CD4-positive, alpha-beta T cell treated with Interleukin-12 subunit alpha and Interleukin-12 subunit beta, for 1 hour (primary cell): Measurements from ENCODE around the gene BMP8B.

ENCODE experiments used
- DNase-seq: peaks from one replicate; pipeline ENCODE4 v3.0.0-alpha.2; 2020

The BMP8B gene

DNA sequence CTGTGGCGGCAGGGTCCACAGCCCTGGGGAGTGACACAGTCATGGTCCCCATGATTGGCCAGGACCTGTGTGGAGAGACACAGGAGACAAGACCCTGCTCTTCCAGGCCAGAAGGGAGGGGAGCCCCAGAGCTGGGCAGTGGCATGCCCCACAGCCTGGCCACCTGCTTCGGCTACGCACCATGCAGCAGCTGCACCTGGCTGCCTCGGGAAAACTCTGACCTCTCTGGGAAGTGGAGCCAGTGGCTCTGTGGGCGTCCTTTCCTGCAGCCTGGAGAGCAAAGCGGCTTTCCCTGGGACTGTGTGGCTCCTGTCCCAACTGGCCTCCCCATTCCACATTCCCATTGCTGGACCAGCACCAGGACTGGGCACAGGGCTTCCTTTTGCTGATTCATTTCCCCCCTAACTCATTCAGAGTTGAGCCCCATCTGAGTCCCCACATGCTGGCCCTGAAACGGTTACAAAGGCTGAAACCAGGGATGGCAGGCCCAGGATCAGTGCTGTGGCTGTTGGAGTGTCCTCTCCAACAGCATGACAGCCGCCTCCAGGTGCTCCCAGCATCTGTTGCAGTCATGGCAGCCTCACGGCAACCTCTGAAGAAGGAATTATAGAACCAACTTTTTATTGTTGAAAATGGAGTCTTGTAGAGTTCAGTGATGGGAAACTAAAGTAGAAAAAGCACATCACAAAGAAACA, 32.6 kb downstream of the BMP8B start:
- no peak for DNase-seq

DNA sequence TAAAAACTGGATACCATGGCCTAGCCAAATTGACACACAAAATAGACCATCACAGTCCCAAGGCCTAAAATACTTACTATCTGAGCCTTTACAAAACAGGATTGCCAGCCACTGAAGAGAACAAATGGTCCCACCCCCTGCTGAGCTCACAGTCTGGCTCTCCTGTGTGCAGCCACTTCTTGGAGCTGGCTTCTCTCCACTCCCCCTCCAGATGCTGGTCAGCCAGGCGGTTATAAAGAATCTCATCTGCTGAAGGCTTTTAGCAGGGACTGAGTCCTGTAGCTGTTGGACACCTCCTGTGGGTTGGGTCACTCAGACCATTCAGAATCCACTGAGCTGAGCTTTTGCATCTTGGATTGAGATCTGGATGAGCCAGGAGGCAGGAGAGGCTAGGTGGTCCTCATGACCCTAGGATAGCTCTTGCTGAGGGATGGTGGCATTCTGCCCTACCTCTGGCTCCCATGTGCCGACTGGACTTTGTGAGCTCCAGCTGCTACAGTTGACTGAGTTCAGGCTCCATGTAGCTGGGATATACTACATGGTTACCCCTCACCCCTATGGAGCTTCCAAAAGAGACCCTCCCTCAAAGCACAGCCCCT, 33.7 kb downstream of the BMP8B start:
- DNase-seq = no peak

DNA sequence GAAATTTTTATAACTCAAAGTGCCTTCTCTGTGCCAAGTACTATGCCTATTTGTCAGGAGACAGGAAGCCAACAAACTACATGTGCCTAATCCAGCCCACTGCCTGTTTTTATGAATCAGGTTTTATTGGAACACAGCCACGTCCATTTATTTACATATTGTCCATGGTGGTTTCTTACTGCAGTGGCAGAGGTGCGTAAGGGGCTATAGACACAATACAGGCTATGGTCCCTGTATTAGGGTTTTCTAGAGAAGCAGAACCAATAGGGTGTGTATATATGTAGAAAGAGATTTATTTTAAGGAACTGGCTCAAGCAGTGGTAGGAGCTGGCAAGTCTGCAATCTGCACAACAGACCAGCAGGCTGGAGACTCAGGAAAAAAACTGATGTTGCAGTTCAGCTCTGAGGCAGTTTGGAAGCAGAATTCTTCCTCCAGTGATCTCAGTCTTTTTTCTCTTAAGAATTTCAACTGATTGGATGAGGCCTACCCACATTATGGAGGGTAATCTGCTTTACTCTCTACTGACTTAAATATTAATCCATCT, 34.6 kb downstream of the BMP8B start:
- no peak for DNase-seq

DNA sequence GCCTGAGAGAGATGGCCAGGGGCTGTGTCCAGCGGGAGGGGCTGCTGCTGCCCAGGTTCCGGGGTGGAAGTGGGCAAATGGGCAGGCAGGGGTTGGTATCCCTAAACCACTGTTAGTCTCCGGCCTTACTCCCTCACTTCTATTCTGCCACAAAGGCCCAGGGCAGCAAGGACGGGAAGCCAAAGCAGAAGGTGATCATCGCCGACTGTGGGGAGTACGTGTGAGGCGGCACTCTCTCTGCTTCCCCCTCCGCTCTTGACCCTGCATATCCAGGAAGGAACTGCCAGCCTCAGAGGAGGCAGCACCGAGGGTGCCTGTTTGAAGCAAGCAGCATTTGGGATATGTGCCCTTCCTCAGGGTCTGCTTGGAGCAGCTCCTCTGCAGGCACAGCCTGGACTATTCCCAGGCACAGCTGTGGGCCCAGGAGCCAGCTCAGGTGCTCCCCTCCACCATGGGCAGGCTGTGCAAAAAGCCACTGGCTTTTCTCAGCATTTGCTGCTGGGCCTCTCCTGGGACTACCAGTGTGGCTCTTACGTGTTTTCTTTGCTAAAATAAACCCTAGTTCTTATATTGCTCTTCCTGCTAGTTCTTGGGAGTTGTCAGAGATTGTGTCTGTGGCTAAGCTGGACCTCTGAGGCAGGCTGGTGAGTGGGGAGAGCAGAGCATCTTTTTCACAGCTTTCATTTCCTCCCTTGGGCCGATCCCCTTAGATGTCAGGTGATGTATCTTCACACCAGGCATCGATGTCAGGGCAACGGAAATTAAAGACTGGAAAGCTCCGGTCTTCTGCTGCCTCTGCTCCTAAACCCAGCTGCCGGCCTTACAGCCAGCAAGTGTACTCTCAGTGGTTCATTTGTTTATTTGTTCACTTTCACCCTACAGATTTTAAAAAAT, 35.3 kb downstream of the BMP8B start:
- no peak for DNase-seq

DNA sequence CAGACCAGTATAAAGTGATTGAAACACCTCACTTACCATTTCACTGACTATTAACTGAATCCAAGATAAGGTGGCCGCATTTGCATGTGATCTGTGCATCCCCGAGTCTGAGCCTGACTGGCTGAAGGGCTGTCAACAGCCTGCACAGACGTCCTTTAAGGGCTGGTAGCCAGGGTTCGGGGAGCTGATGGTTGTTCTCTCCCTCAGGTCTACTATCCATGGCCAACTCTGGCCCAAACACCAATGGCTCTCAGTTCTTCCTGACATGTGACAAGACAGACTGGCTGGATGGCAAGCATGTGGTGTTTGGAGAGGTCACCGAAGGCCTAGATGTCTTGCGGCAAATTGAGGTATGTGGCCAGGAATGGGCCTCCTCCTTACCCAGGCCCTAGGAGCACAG, 36.0 kb downstream of the BMP8B start:
- no peak for DNase-seq

DNA sequence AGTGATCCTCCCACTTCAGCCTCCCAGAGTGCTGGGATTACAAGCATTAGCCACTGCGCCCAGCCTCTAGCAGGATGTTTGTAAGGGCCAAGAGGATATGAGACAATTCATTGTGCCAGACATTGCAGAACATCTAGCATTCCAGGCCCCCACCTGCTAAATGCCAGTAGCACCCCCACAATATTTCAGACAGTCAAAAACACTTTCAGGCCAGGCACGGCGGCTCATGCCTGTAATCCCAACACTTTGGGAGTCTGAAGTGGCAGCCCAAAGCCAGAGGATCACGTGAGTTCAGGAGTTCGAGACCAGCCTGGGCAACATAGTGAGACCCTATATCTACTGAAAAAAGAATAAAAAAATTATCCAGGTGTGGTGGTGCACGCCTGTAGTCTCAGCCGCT, 37.1 kb downstream of the BMP8B start:
- no peak for DNase-seq

DNA sequence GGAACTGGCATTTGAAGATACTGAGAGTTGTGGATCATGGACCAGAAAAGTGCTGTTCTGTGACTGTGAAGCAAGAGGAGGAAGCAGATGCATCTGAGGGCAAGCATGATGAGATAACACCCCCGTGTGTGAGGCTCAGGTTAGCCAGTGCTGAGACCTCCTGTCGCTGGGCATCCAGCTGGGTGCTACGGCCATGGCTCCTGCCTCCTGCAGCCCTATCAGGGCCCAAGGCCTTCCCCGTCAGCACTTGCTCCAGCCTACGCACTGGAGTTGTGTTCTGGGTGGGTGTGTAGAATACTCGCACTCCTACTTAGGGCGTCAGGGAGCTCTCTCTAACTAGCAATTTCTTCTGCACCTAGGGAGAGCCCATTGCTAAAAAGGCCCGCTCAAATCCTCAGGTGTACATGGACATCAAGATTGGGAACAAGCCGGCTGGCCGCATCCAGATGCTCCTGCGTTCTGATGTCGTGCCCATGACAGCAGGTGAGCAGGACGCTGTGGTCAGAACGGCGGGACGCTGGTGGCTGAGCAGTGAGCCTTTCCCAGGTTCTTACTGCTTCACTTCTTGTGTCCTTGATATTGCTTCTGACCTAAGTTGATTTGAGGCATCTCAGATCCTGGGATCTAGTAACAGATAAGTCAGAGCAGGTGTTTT, 43.5 kb downstream of the BMP8B start:
- DNase-seq = no peak

DNA sequence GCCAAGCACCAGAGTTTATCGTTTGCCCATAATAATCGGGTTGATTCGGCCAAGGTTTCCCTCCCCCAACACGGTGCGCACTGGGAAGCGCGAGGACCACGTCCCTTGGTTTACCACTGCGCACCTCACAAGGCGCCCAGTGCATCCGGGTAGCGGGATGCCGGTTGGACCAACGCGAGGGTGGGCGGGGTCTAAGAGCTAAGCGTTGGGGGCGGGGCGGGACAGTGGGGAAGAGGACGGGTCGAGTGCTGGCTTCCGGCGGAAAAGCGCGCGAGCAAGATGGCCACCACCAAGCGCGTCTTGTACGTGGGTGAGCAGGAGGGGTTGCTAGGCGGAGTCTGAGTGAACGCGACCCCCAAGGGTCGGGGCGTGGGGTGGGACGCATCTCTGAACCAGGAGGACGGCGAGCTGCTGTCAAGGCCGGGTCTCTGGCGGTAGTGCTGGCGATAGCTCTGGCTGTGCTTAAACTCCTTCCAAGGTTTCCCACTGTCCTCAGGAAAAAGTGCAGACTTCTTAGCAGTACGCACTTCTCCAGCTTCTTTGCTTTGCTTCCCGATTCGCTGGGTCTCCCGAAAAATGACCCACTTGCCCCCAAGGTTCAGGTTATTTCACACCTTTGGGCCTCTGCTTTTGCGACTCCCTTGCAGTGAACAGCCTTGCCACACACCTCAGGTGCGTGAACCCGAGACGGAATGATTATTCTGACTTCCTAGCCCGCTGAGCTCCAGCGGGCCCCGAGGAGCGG, 49.9 kb downstream of the BMP8B start, which contains the start of gene PPIE:
Gene PPIE, plus strand, starts transcription at position 261 of the 745 bp plus-strand sequence. Its CDS starts 19 bp downstream, at position 280.
- DNase-seq = peak; percentile 94

DNA sequence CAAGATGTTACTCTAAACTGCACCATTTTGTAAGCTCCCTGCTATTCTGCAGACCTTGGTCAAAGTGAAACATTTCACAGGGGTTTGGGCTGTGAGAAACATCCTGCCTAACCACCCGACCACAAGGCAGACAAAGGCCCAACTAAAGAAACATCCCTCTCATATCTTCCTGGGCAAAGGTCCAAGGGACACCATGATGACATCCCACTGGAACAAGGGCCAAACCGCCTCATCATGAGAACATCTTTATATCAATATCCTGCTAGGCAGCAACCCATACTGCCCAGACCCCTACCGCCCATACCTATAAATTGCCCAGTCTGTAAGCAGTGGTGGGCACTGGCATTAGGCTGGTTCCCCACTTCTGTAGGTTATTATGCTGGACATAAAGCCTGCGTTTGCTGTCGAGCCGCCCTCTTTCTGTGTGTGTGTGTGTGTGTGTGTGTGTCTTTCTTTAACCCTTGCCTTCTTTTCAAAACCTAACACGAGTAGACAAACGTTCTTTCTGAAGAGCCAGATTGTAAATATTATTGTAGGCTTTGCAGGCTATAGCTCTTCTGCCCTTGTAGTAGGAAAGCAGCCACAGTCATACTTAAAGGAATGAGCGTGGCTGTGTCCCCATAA, 51.0 kb downstream of the BMP8B start:
- peak; percentile 5 for DNase-seq

DNA sequence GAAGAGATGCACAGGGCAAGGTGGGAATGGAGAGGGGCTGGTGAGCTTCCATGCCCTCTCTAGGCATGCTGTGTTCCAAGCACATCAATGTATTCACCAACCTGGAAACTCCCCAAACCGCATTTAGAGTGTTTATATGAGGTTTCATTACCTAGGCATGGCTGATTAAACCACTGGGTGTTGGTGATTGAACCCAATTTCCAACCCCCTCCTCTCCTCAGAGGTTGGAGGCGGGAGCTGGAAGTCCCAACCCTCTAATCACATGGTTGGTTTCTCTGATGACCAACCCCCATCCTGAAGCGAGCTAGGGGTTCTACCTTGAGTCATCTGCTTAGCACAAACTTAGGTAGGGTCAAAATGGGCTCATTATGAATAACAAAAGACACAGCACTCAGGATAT, 52.9 kb downstream of the BMP8B start:
- no peak for DNase-seq

DNA sequence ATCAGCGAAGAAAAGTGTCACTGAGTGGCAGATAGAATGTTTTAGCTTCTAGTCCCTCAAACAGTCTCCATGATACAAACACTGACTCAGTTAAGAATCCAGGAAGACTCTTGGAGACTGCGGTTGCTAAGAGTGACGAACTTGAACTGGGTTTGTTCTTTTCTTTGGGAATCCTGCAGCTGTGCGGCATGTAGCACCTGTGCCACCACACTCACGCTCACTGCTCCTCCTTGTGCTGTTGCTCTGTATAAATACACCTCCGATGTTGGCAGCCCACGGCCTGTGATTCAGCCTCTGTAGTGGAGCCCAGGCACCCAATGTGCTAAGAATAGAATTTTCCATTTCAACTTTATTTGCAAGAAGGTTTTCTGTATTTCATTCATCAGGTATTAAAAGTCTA, 55.5 kb downstream of the BMP8B start:
- no peak for DNase-seq

DNA sequence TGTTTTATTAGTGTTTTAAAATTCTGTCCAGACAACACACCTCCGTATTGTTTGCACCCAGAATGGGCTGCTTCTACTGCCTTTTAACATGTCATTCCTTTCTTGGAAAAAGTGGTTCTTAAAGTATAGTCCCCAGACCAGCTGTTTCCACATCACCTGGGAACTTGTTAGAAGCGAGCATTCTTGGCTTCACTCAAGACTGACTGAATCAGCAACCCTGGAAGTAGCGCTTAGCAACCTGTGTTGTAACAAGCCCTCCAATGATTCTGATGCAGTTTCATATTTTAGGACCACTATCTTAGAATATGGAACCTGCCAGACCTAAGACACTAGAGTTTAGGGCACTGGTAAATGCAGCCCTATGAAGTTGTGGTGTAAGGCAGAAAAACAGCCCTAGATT, 55.9 kb downstream of the BMP8B start:
- no peak for DNase-seq

DNA sequence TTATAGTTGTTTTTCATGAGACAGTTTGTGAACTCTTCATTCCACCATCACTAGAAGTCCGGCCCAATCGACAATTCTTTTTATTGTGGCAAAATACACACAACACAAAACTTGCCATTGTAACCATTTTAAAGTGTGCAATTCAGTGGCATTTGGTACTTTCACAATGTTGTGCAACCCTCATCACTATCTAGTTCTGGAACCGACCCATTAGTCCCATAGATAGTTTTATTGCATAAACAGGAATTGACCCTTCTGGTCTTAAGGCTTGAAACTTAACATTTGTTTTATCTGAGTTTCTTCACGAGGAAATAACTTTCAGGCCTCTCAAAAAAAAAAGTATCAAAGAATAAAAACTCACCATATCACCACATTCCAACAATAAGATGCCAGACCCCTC, 58.8 kb downstream of the BMP8B start:
- no peak for DNase-seq

DNA sequence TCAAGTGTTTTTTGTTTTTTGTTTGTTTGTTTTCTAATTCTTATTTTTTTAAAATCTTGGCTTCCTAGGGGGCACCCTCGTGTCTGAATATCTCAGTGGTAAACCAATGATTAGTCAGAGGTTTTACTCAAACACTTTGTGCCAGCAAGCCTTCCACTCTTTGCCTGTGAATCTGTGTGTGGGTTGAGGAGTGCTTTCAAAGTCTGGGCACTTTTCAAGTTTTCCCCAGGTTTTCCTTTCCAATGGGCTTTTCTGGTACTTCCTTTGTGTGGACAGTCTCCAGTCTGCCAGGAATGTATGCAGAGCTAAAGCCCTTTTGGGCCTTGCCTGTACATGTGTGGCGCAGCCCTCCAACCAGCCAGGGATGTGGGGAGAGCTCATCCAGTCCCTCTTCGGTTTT, 59.6 kb downstream of the BMP8B start:
- DNase-seq = no peak

DNA sequence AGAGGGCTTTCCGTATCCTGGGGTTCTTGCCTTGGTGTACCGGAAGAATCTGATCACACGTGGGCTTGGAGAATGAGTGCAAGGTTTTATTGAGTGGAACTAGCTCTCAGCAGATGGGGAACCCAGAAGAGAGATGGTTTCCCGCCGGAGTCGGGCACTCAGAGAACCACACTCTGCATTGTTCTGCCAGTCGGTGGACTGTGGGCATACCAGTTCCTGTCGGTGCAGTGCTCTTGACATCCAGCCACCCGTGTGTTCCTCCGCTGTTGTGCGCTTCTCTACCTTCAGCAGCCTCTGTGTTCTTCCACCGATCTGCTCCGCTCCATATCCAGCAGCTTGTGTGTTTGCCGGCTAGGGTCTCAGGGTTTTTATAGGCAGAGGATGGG, 60.7 kb downstream of the BMP8B start:
- no peak for DNase-seq

DNA sequence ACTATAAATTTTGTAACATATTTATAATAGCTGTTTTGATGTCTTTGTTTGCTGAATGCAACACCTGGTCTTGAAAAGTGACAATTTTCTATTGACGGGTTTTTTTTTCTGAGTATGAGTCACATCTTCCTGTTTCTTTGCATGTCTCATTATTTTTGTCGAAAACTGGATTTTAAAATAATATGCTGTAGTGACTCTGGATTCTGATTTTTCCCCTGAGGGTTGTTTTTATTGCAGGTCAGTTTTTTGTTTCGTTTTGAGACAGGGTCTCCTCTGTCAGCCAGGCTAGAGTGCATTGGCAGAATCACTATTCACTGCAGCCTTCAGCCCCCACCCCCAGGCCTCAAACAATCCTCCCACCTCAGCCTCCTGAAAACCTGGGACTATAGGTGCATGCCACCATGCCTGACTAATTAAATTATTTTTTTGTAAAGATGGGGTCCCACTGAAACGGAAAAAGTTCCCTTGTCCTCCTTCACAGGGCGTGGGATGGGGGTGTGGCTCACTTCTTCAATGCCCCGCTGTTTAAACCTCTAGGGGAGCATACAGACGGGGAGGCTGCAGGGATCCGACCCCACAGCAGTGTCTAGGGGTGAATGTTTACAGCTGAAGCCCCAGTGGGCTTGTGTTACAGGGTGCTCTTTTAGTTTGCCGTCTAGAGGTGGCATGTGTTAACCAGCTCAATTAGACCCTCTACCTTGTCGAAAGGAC, 61.3 kb downstream of the BMP8B start:
- no peak for DNase-seq

DNA sequence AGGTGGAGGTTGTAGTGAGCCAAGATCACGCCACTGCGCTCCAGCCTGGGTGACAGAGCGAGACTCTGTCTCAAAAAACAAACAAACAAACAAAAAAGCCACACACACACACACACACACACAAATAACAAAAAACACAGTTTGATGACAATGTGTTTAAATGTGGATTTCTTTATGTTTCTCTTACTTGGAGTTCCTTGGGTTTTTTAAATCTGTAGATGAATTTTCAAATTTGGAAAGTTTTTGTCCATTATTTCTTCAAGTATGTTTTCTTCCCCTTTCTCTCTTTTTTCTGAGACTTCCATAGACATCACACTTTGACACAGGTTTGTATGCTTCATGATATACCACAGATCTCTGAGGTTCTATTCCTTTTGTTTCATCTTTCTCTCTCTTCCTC, 62.1 kb downstream of the BMP8B start:
- DNase-seq = no peak

DNA sequence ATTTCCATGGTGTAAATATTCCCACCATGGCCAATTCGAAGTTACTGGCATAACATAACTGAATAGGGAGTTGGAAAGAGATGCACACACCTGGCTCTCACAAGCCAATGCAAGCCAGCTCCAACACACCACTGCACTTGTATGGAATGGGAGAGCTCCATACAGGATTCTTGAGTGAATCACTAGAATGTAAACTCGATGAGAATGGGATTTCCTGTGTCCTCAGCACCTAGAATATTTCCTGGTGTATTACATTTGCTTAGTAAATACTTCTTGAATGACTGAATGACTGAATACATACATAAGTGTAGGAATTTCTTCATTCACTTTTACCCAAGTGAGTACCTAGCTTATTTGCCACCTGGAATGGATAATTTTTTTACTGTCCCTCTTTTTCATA, 66.2 kb downstream of the BMP8B start:
- DNase-seq = no peak

DNA sequence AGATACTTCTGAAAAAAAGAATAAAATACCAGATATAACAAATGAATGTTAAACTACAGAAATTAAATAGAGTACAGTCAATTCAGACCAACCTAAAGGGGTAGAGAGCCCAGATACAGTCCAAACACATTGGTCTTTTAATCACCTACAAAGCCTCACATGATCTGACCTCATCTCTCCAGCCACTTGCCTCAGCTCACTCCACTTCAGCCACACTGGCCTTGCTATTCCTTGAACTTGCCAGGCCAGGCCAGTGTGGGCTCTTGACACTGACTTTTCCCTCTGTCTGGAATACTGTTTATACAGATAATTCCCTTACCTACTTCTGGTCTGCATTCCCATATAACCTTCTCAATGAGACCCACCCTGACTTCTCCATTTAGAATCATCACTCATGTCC, 67.0 kb downstream of the BMP8B start:
- no peak for DNase-seq

DNA sequence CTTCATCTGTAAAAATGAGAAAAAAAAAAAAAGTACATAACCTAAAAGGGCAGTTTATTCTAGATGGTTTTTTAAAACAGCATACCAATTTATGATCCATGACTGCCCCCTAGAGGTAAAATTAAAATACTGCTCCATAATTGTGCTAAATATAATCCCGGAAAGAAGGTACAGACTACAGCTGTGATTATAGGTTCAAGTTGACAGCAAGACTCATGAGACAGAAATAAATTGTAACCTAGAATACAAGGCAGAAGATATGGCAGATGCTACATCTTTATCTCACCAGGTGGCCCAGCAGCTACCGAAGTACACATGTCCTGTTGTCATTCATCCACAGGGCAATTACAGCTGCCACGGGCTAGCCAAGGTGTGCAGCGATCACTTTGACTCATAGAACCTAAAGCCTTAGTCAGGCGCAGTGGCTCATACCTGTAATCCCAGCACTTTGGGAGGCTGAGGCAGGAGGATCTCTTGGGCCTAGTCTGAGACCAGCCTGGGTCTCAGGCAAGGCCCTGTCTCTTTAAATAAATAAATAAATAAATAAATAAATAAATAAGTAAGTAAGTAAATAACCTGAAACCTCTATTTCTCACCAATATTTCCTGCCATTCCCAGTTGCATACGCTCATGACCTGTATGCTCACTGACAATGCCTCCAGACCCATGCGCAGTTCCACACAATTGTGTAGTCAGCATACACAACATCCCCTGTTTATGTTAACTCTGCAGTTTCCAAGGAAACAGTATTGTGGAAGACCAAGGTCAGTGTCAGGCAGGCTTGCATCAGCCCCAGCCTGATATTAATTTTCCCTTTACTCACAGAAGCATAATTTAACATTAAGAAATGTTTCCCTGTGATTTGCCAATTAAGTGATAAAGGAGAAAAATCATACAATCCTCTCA, 68.3 kb downstream of the BMP8B start:
- DNase-seq = peak; percentile 80
